Jurkat, Clone E6-1 (cell line): ENCODE data around the gene GIGYF1. TPM values are rescaled to one million over a fixed set of nuclear protein-coding genes. Genes with fewer than 3 reads are reported as not detected.
"Not testable (repeated sequence)": the region's sequence is repeated elsewhere in the genome, so short reads cannot be mapped to it uniquely, and the experiment has no call there.

Source experiments
- DNase-seq: peaks from one replicate; pipeline ENCODE4 v3.0.0-alpha.2; 2011; ENCODE audit warnings: low read depth, low spot score
- H3K4me3 ChIP-seq: 2 replicates; pipeline ENCODE4 v1.5.1; 2011; ENCODE audit warnings: mild to moderate bottlenecking, low read length, control low read depth, moderate library complexity
- polyA plus RNA-seq: library from polyadenylated mRNA; unstranded; fragments of >200 nt; gene quantifications from one replicate; pipeline ENCODE4 v1.2.1, GENCODE V29; 2012; ENCODE audit warnings: missing spikeins; ENCODE audit not compliant: insufficient read length, insufficient read depth

GIGYF1 gene
- 26.6 TPM for polyA plus RNA-seq

GRCh38 chr7:100694098-100694745 lies at the start of gene GIGYF1:
Gene GIGYF1, minus strand, starts transcription at chr7:100694250. Its CDS starts 6,012 bp downstream, at chr7:100688238.
- peak within 1 kb of the TSS; percentile 91 for H3K4me3 ChIP-seq
- no peak for DNase-seq

- DNase-seq: no peak
These were observed 45.9 kb upstream of the GIGYF1 start for GRCh38 chr7:100739934-100740333.

GRCh38 chr7:100736671-100737070 lies 42.6 kb upstream of the GIGYF1 start:
- no peak overlapping the region for H3K4me3 ChIP-seq
- no peak for DNase-seq

More at GRCh38 chr7:100739934-100740333, 45.9 kb upstream of the GIGYF1 start:
- H3K4me3 ChIP-seq: no peak overlapping the region

- H3K4me3 ChIP-seq: no peak overlapping the region
- no peak for DNase-seq
These were observed 41.7 kb upstream of the GIGYF1 start for GRCh38 chr7:100735730-100736129.

GRCh38 chr7:100731937-100732636 lies 38.0 kb upstream of the GIGYF1 start:
- DNase-seq: no peak
- no peak overlapping the region for H3K4me3 ChIP-seq

GRCh38 chr7:100730136-100730800 lies 36.2 kb upstream of the GIGYF1 start:
- DNase-seq: no peak
- no peak overlapping the region for H3K4me3 ChIP-seq

GRCh38 chr7:100728196-100728595 lies 34.1 kb upstream of the GIGYF1 start:
- H3K4me3 ChIP-seq: no peak overlapping the region
- no peak for DNase-seq

- H3K4me3 ChIP-seq: no peak overlapping the region
- no peak for DNase-seq
These were observed 33.1 kb upstream of the GIGYF1 start for GRCh38 chr7:100726996-100727761.

- not testable (repeated sequence) for DNase-seq, H3K4me3 ChIP-seq
These were observed 30.3 kb upstream of the GIGYF1 start for GRCh38 chr7:100724364-100724763.

GRCh38 chr7:100723732-100724275 lies 29.8 kb upstream of the GIGYF1 start:
- no peak overlapping the region for H3K4me3 ChIP-seq
- no peak for DNase-seq

- H3K4me3 ChIP-seq: no peak overlapping the region
- no peak for DNase-seq
These were observed 28.6 kb upstream of the GIGYF1 start for GRCh38 chr7:100722480-100723212.

- H3K4me3 ChIP-seq: no peak overlapping the region
- no peak for DNase-seq
These were observed 27.4 kb upstream of the GIGYF1 start for GRCh38 chr7:100721505-100721812.

GRCh38 chr7:100720671-100721504 lies 26.8 kb upstream of the GIGYF1 start:
- no peak for DNase-seq
- H3K4me3 ChIP-seq: no peak overlapping the region

- no peak within 1 kb of the TSS for H3K4me3 ChIP-seq
- DNase-seq: no peak
These were observed 26.2 kb upstream of the GIGYF1 start, which contains the start of gene EPO for GRCh38 chr7:100720279-100720670. Gene EPO, plus strand, starts transcription at chr7:100720468. Its CDS starts 513 bp downstream, at chr7:100720981.

- H3K4me3 ChIP-seq: no peak overlapping the region
- no peak for DNase-seq
These were observed 25.7 kb upstream of the GIGYF1 start for GRCh38 chr7:100719523-100720278.

GRCh38 chr7:100717073-100717472 lies 23.0 kb upstream of the GIGYF1 start:
- not testable (repeated sequence) for H3K4me3 ChIP-seq, DNase-seq

GRCh38 chr7:100714725-100715124 lies 20.7 kb upstream of the GIGYF1 start:
- DNase-seq: no peak

More at GRCh38 chr7:100714725-100715124, 20.7 kb upstream of the GIGYF1 start:
- H3K4me3 ChIP-seq: no peak overlapping the region
